Measurements from ENCODE around the gene DDX55. TPM values are rescaled to one million over a fixed set of nuclear protein-coding genes. Genes with fewer than 3 reads are reported as not detected.
"Not testable (repeated sequence)": the region's sequence is repeated elsewhere in the genome, so short reads cannot be mapped to it uniquely, and the experiment has no call there.

The DDX55 gene
- total and polyA plus RNA-seq, 2 experiments from 2014 or later = 39.8 to 53.3 TPM

- no peak for TF ChIP-seq CTCF (conservative IDR thresholded peaks at IDR 0.05; ENCODE audit: low read depth in 2 of 2)
- no peak for TF ChIP-seq EZH2phosphoT487 (IDR thresholded peaks at IDR 0.05; ENCODE audit: unreplicated experiment)
- no peak for TF ChIP-seq EZH2 (IDR thresholded peaks at IDR 0.05; ENCODE audit: low read depth, unreplicated experiment)
- TF ChIP-seq ZNF331 (CRISPR knock-in tag; IDR thresholded peaks at IDR 0.05; ENCODE audit: low read depth) = no peak
- TF ChIP-seq NANOG (IDR thresholded peaks at IDR 0.05; ENCODE audit: borderline replicate concordance) = no peak
- no peak for TF ChIP-seq JUNB (IDR thresholded peaks at IDR 0.05; ENCODE audit: unreplicated experiment)
- no peak for TF ChIP-seq REST (IDR thresholded peaks at IDR 0.05; ENCODE audit: unreplicated experiment)
Measured at GRCh38 chr12:123578243-123578642, 23.7 kb upstream of the DDX55 start (continued).

GRCh38 chr12:123578829-123579228 lies 23.1 kb upstream of the DDX55 start:
- H2AFZ ChIP-seq; H3K4me1 Mint-ChIP-seq; H4K20me1 ChIP-seq (replicated peaks; ENCODE audit: insufficient read depth); H3K27ac ChIP-seq (ENCODE audit: low read depth); H3K9me3 Mint-ChIP-seq; ATAC-seq; H3K4me3 Mint-ChIP-seq; DNase-seq (ENCODE audit: low spot score); H3K4me3 ChIP-seq; H3K27me3 ChIP-seq (ENCODE audit: insufficient read depth); H3K36me3 ChIP-seq (ENCODE audit: insufficient read depth); H3K27me3 Mint-ChIP-seq (ENCODE audit: insufficient read depth, low read depth, poor library complexity); H3K4me2 ChIP-seq; H3K9me2 ChIP-seq (ENCODE audit: insufficient read depth); H3F3A ChIP-seq (replicated peaks; ENCODE audit: low read depth); H3K4me1 ChIP-seq (ENCODE audit: insufficient read depth); H3K27ac Mint-ChIP-seq; H3K36me3 Mint-ChIP-seq (ENCODE audit: low read depth): not testable (repeated sequence)
- H3K79me2 ChIP-seq (replicated peaks; ENCODE audit: insufficient read depth) = peaks cover 15% of the 10 kb centered on the region

- H3K36me3 ChIP-seq (ENCODE audit: insufficient read depth) = no peaks in the 10 kb centered on the region
- H3K4me2 ChIP-seq = no peak overlapping the region
- peaks cover 10% of the 10 kb centered on the region for H3K4me1 Mint-ChIP-seq
- peaks cover 6% of the 10 kb centered on the region for H3K4me1 ChIP-seq (ENCODE audit: insufficient read depth)
- peaks cover 10% of the 10 kb centered on the region for H3K27me3 Mint-ChIP-seq (ENCODE audit: insufficient read depth, low read depth, poor library complexity)
- H3K36me3 Mint-ChIP-seq (ENCODE audit: low read depth) = peaks cover 9% of the 10 kb centered on the region; the same call in 2 of the 3 replicates
- H3K27me3 ChIP-seq (ENCODE audit: insufficient read depth) = no peaks in the 10 kb centered on the region; the same call in 1 of the 2 replicates
- H3K79me2 ChIP-seq (replicated peaks; ENCODE audit: insufficient read depth) = peaks cover 28% of the 10 kb centered on the region
- no peak overlapping the region for H2AFZ ChIP-seq
- DNase-seq (ENCODE audit: low spot score) = no peak
- no peak overlapping the region for H3K27ac ChIP-seq (ENCODE audit: low read depth)
- peaks cover 13% of the 10 kb centered on the region; the same call in 1 of the 2 replicates for H4K20me1 ChIP-seq (replicated peaks; ENCODE audit: insufficient read depth)
- no peak overlapping the region for H3K4me3 ChIP-seq
- ATAC-seq = no peak
- H3F3A ChIP-seq (replicated peaks; ENCODE audit: low read depth) = peaks cover 3% of the 10 kb centered on the region; the same call in 1 of the 2 replicates
- H3K4me3 Mint-ChIP-seq = no peak overlapping the region
- H3K27ac Mint-ChIP-seq = no peak overlapping the region
- peaks cover 2% of the 10 kb centered on the region; the same call in 1 of the 3 replicates for H3K9me3 Mint-ChIP-seq
- no peaks in the 10 kb centered on the region for H3K9me2 ChIP-seq (ENCODE audit: insufficient read depth)
- TF ChIP-seq EZH2 (IDR thresholded peaks at IDR 0.05; ENCODE audit: low read depth, unreplicated experiment) (no peak), CREB1 (CRISPR knock-in tag; IDR thresholded peaks at IDR 0.05; ENCODE audit: low read depth) (no peak), ZNF114 (CRISPR knock-in tag; IDR thresholded peaks at IDR 0.05) (no peak), NANOG (IDR thresholded peaks at IDR 0.05; ENCODE audit: borderline replicate concordance) (no peak)
Measured at GRCh38 chr12:123580772-123581171, 21.1 kb upstream of the DDX55 start.

Data from GM23338 (cell line).